Ishikawa (cell line): Measurements from ENCODE around the gene TM4SF4.

Source experiments
- CEBPB ChIP-seq: IDR thresholded peaks from 2 replicates; pipeline ENCODE4 v1.6.1; 2012
- CREB1 ChIP-seq: IDR thresholded peaks from 2 replicates; pipeline ENCODE4 v1.6.1; 2012; ENCODE audit warnings: low read depth
- EGR1 ChIP-seq: IDR thresholded peaks from 2 replicates; pipeline ENCODE4 v1.6.1; 2012
- EP300 ChIP-seq: IDR thresholded peaks from 2 replicates; pipeline ENCODE4 v1.6.1; 2012; ENCODE audit warnings: borderline replicate concordance
- FOXM1 ChIP-seq: IDR thresholded peaks from 2 replicates; pipeline ENCODE4 v1.6.1; 2012; ENCODE audit warnings: low read depth, borderline replicate concordance
- NFIC ChIP-seq: IDR thresholded peaks from 2 replicates; pipeline ENCODE4 v1.6.1; 2012
- RAD21 ChIP-seq: IDR thresholded peaks from 2 replicates; pipeline ENCODE4 v1.6.1; 2012; ENCODE audit warnings: low read depth
- TAF1 ChIP-seq: IDR thresholded peaks from 2 replicates; pipeline ENCODE4 v1.6.1; 2012; ENCODE audit warnings: low read depth, mild to moderate bottlenecking
- TCF12 ChIP-seq: IDR thresholded peaks from 2 replicates; pipeline ENCODE4 v1.6.1; 2012; ENCODE audit warnings: low read depth
- TEAD4 ChIP-seq: IDR thresholded peaks from 2 replicates; pipeline ENCODE4 v1.6.1; 2012
- YY1 ChIP-seq: IDR thresholded peaks from 2 replicates; pipeline ENCODE4 v1.6.1; 2012; ENCODE audit warnings: low read depth
- ZBTB7A ChIP-seq: IDR thresholded peaks from 2 replicates; pipeline ENCODE4 v1.6.1; 2012; ENCODE audit warnings: low read depth
- TF ChIP-seq, protein P1 (sequence below): IDR thresholded peaks from 2 replicates; pipeline ENCODE4 v1.6.1; 2012; ENCODE audit warnings: low read depth, mild to moderate bottlenecking
- TF ChIP-seq, protein P2 (sequence below): IDR thresholded peaks from 2 replicates; pipeline ENCODE4 v1.6.1; 2012
- TF ChIP-seq, protein P3 (sequence below): IDR thresholded peaks from 2 replicates; pipeline ENCODE4 v1.6.1; 2012

Gene TM4SF4

DNA sequence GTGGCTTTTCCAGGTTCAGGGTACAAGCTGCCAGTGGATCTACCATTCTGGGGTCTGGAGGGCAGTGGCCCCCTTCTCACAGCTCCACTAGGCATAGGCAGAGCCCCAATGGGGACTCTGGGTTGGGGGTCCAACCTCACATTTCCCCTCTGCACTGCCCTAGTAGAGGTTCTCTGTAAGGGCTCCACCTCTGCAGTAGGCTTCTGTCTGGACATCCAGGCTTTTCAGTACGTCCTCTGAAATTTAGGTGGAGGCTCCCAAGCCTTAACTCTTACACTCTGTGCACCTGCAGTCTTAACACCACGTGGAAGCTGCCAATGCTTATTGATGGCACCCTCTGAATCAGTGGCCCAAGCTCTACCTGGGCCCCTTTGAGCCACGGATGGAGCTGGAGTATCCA, 22.5 kb upstream of the TM4SF4 start:
- TF ChIP-seq, protein P1, sequence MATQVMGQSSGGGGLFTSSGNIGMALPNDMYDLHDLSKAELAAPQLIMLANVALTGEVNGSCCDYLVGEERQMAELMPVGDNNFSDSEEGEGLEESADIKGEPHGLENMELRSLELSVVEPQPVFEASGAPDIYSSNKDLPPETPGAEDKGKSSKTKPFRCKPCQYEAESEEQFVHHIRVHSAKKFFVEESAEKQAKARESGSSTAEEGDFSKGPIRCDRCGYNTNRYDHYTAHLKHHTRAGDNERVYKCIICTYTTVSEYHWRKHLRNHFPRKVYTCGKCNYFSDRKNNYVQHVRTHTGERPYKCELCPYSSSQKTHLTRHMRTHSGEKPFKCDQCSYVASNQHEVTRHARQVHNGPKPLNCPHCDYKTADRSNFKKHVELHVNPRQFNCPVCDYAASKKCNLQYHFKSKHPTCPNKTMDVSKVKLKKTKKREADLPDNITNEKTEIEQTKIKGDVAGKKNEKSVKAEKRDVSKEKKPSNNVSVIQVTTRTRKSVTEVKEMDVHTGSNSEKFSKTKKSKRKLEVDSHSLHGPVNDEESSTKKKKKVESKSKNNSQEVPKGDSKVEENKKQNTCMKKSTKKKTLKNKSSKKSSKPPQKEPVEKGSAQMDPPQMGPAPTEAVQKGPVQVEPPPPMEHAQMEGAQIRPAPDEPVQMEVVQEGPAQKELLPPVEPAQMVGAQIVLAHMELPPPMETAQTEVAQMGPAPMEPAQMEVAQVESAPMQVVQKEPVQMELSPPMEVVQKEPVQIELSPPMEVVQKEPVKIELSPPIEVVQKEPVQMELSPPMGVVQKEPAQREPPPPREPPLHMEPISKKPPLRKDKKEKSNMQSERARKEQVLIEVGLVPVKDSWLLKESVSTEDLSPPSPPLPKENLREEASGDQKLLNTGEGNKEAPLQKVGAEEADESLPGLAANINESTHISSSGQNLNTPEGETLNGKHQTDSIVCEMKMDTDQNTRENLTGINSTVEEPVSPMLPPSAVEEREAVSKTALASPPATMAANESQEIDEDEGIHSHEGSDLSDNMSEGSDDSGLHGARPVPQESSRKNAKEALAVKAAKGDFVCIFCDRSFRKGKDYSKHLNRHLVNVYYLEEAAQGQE, result no peak
- no peak for TF ChIP-seq RAD21
- no peak for TF ChIP-seq ZBTB7A
- no peak for TF ChIP-seq TEAD4
- TF ChIP-seq, protein P2, sequence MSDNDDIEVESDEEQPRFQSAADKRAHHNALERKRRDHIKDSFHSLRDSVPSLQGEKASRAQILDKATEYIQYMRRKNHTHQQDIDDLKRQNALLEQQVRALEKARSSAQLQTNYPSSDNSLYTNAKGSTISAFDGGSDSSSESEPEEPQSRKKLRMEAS, result no peak
- no peak for TF ChIP-seq TAF1
- TF ChIP-seq EGR1, result no peak
- no peak for TF ChIP-seq CEBPB
- no peak for TF ChIP-seq NFIC
- TF ChIP-seq, protein P3, sequence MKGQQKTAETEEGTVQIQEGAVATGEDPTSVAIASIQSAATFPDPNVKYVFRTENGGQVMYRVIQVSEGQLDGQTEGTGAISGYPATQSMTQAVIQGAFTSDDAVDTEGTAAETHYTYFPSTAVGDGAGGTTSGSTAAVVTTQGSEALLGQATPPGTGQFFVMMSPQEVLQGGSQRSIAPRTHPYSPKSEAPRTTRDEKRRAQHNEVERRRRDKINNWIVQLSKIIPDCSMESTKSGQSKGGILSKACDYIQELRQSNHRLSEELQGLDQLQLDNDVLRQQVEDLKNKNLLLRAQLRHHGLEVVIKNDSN, result no peak
- no peak for TF ChIP-seq FOXM1
- no peak for TF ChIP-seq EP300
- TF ChIP-seq TCF12, result no peak

DNA sequence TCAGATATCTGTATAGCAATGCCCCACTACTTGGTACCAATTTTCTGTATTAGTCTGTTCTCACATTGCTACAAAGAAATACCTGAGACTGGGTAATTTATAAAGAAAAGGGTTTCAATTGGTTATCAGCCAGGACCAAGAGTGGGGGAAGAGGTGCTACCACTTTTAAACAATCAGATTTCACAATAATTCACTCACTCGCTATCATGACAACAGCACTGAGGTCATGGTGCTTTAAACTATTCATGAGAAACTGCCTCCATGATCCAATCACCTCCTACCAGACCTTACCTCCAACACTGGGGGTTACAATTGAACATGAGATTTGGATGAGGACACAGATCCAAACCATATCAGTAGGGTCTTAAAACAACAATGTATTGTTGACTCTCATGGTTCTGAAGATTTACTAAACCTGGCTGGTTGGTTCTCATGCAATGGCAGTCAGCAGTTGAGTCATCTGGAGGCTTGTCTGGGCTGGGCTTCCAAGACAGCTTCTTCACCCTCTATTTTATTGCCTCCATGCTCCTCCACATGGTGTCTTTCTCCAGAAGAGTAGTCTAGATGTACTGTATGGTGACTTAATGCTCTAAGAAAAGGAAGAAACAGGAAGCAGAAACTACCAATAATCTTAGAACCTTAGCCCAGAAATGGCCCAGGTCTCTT, 21.2 kb upstream of the TM4SF4 start:
- TF ChIP-seq YY1 (no peak), EP300 (no peak), TCF12 (no peak), CREB1 (no peak), TAF1 (no peak)
- TF ChIP-seq, protein P2, result no peak
- TF ChIP-seq, protein P1, result no peak

DNA sequence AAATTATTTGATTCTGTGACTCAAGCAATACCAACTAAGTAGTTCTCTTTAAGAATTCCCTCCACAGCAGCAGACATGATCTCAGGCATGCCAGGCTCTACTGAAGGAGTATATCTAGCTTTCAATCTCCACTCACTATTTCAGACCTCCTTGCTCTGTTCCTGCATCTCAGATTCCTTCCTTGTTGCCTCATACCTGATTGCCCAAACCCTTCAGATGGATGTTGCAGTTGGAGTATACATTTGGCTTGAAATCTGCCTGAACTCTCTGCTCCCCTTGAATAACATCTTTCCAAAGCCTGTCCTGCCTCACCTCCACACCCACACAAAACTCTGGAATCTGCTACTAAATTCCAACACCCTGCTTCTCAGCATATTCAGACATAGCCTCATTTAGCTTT, 19.8 kb upstream of the TM4SF4 start:
- TF ChIP-seq YY1 (no peak), CEBPB (no peak), EP300 (no peak), CREB1 (no peak), RAD21 (no peak), TAF1 (no peak), ZBTB7A (no peak), TCF12 (no peak), FOXM1 (no peak), TEAD4 (no peak), EGR1 (no peak), NFIC (no peak)
- TF ChIP-seq, protein P2, result no peak
- TF ChIP-seq, protein P1, result no peak
- TF ChIP-seq, protein P3, result no peak

DNA sequence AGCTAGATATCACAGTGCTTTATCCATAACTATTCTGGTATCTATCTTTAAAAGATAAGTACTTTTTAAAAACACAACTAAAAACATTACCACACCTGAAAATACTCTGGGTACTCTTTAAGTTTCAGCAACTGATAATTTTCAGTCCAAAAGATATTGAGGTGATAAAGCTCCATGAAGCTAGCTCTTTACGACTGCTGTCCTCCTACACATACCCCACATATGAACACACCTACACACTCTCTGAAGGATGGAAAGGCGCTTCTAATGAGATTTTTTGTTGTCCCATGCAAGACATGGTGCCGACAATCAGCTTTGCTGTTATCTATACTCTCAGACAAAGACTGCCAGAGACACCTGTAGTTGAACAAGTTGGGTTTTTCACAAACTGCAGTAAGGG, 19.1 kb upstream of the TM4SF4 start:
- TF ChIP-seq, protein P2, result no peak
- TF ChIP-seq TCF12 (no peak), CEBPB (no peak), TAF1 (no peak), EP300 (no peak), ZBTB7A (no peak), RAD21 (no peak), NFIC (no peak), TEAD4 (no peak), CREB1 (no peak)
- TF ChIP-seq, protein P1, result no peak
- TF ChIP-seq, protein P3, result no peak
